HuH-7 (cell line): ENCODE measurements around the gene CACNA1D.
"Not testable (repeated sequence)": the region's sequence is repeated elsewhere in the genome, so short reads cannot be mapped to it uniquely, and the experiment has no call there.

ENCODE experiments used
- DNase-seq: peaks from one replicate; pipeline ENCODE4 v3.0.0; 2011; ENCODE audit warnings: low spot score

CACNA1D gene

DNA sequence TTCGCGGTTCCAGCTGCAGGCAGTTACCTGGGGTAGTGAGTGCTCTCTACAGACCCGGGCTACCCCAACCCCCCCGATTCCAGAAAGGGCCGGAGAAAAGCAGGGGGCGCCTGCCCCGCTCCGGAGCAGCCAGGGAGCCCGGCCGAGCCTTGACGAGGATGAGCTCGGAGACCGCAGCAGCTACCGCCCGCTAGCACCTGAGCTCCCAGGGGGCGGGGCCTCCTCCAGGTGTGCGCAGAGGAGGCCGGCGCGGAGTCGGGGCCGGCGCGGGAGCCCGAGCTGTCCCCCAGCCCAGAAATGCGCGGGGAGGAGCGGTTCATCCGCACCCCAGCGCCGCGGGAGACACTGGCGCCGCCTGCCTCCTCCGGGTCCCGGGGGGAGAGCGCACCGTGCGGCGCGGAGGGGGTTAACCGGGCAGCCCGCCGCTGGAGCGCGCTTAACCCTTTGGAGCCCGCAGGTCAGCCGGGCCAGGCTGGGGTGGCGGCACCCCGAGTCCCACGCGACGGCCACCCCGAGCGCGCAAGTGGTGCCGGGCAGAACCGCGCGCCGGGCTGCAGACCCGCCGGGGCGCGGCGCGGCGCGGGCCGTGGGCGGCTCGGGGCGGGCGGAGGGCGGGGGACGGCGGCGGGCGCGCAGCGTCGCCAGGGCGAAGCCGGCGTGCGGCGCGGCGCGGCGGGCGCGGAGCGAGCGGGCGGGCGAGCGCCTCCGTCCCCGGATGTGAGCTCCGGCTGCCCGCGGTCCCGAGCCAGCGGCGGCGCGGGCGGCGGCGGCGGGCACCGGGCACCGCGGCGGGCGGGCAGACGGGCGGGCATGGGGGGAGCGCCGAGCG is at the start of gene CACNA1D:
Gene CACNA1D, plus strand, starts transcription at position 649 of the 829 bp plus-strand sequence. CDS start 556 bp downstream, outside the sequence.
- peak; percentile 28 for DNase-seq

GRCh38 chr3:53457068-53457467 is 37.3 kb upstream of the CACNA1D start:
- no peak for DNase-seq

DNA sequence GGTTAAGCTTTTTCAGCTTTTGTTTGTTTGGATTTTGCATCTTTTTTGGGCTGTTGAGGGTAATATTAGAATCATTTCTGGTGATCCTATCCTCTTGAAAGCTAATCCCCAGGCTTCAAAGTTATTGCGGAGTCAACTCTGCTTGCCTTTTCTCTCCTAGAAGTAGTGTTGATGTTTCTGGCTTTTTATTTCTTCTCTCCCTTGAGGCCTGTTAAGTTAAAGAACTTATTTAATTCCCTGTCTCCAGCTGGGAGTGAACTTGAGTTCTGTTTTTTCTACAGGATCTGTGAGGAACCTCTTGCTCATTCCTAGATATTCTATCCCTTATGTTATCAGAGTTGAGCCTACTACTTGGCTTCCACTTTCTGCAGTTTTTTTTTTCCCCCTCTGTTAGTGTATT is 34.1 kb upstream of the CACNA1D start:
- DNase-seq, result no peak

DNA sequence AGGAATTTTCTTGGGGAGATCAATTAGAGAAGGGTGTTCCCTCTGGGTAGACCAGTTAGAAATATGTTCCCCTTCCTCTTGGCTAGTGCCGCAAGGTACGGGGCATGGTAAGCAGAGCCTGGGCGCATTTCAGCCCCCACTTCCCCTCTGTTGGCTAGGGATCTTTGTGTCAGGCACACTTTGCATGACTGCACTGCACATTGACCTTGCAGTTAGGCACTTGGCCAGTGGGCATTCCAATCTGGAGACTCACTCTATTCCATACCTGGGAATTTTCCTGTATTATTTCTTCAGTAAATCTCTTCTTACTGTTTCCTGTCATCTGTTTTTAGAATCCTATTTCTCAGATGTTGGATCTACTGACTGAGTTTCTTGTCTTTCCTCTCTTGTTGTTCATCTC is 30.0 kb upstream of the CACNA1D start:
- no peak for DNase-seq

- DNase-seq, result not testable (repeated sequence)
Observed at GRCh38 chr3:53469758-53470157, 24.7 kb upstream of the CACNA1D start.

- DNase-seq, result no peak
Observed at GRCh38 chr3:53473422-53473821, 21.0 kb upstream of the CACNA1D start.

DNA sequence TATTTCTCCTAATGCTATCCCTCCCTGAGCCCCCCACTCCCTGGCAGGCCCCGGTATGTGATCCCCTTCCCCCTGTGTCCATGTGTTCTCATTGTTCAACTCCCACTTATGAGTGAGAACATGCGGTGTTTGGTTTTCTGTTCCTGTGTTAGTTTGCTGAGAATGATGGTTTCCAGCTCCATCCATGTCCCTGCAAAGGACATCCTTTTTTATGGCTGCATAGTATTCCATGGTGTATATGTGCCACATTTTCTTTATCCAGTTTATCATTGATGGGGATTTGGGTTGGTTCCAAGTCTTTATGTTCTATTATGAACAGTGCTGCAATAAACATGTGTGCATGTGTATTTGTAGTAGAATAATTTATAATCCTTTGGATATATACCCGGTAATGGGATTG is 18.0 kb upstream of the CACNA1D start:
- not testable (repeated sequence) for DNase-seq

GRCh38 chr3:53477689-53478088 is 16.7 kb upstream of the CACNA1D start:
- DNase-seq, result not testable (repeated sequence)

- no peak for DNase-seq
Observed at GRCh38 chr3:53478166-53478830, 16.1 kb upstream of the CACNA1D start.

GRCh38 chr3:53478921-53479664 is 15.3 kb upstream of the CACNA1D start:
- no peak for DNase-seq

GRCh38 chr3:53482227-53482626 is 12.2 kb upstream of the CACNA1D start:
- DNase-seq, result no peak

GRCh38 chr3:53483821-53484220 is 10.6 kb upstream of the CACNA1D start:
- DNase-seq, result no peak

GRCh38 chr3:53484984-53485383 is 9.4 kb upstream of the CACNA1D start:
- DNase-seq, result no peak

DNA sequence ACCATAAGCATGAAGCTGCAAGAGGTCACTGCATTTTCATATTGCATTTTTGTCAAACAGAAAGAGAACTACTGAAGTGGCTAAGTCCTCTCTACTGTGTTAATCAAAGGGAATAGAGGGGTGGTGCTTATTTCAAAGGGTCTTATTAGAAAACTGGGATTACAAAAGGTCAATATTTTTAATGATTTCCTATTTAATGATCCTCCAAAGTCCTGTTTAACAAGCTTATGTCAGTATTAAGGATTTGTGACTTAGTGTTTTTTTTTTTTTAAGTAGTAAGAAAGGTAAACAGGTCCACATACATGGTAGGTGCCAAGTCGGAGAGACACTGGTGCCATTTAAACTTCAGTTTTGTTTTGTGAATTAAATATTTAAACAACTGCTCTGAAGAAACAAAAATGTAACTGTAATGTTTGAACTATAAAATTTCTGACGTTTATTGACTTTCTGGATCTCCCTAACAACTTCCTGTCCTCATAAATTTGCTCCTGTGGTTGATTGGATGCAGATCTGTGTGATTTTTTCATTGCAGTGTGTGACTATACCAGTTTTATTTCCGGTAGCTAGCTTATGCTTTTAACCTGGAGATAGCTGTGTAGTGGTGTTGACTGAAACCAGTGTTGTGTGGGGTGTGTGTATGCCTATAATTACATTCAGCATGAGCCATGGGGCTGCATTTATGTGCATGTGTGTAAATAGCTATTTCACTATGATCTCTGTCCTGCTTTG is 8.6 kb upstream of the CACNA1D start:
- DNase-seq, result no peak

GRCh38 chr3:53486961-53487654 is 7.3 kb upstream of the CACNA1D start:
- no peak for DNase-seq

DNA sequence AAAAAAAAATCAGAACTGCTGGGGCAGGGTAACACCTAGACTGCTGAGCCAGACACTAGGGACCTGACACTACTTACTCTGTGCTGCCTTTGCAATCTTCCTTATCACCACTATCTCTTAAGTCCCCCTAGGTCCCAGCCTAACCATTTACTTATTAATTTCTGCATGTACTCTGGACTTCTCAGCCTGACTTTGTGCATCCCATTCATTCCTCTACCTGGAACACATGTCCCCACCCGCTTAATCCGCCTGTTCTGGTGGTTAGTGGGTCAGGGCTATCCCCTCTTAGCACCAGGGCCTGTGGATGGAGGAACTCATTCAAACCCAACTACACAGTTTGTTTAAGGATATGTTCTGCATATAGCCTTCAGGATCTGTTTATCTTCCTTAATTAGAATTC is 5.0 kb upstream of the CACNA1D start:
- no peak for DNase-seq

DNA sequence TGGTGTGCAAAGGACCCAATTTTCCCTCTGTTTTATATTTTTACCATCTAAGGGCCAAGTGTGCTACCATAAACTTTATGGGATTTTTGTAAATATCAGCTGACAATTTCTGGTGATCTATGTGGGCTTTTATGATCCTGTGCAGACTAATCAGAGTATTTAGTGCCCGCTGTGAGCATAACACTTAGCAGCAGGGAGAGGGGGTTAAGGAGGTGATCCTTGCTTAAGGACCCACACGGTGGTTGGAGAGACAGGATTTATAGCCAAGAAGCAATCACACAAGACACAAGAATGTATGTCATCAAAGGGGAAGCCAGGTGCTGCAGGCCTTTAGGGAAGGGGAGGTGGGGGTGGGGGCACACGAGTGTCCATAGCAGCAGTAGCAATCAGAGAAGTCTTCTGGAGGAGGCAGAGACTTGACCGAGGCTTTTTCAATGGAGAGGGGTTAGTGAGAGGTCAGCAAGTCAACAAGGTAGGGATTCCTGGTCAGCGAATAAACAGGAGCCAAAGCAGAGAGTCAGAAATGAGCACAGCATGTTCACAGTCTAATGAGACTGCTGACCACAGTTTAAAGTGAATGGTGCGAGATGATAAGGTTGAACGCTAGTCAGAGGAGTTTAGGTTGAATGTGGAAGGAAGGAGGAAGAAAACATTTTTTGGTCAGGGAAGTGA is 4.5 kb upstream of the CACNA1D start:
- no peak for DNase-seq

DNA sequence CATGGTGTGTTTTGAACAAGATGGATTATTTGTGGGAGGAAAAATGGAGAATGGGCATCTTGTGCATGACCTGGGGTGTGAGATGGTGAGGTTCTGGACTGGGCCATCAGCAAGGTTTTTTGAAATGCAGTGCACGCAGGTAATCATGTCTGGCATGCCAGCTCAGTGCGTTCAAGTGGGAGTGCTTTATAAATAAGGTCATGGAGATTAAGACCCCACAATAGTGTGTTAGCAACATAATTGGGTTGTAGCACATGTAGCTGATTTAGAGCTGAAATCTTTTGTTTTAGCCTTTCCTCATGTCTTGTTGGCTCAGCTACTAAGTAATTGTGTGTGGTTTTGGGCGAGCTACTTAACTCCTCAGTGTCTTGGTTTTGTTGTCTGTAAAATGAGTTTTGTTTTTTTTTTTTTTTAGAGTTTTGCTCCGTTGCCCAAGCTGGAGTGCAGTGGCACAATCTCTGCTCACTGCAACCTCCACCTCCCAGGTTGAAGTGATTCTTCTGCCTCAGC is 3.9 kb upstream of the CACNA1D start:
- no peak for DNase-seq

DNA sequence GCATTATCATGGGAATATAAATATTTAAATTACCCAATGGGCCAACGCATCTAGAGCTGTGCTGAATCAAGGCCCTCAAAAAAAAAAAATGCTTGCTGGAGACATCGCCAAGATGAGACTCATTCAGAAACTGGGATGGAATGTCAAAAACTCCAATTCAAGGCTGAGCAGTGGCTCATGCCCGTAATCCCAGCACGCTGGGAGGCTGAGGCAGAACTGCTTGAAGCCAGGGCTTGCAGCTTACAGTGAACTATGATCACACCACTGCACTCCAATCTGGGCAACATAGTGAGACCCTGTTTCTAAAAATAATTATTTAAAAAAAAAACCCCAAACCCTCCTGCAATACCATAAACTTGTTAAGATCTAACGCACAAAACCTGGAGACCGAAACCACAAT is 3.1 kb upstream of the CACNA1D start:
- no peak for DNase-seq

DNA sequence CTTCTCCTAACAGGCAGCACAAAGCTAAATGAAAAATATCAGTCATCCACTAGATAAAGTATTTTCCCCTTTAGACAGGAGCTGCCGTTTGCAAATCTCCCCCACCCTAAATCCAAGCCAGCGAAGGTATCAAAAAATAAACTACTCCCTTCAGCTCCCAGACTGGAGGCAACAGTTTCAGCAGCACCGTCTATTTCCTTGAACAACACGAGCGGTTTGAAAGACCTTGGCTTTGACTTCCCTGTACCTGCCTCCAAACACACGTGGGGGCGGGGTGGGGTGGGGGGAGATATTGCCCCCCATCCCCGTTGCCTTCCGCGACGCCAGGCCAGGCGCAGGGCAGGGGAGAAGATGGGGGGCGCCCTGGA is 832 bp upstream of the CACNA1D start:
- no peak for DNase-seq

GRCh38 chr3:53495146-53495519 is 722 bp downstream of the CACNA1D start:
- no peak for DNase-seq
